GM19468 (cell line): ENCODE measurements around the gene VAX1.
"Not testable (repeated sequence)": the region's sequence is repeated elsewhere in the genome, so short reads cannot be mapped to it uniquely, and the experiment has no call there.

ENCODE experiments used
- ATAC-seq: cut with Tn5 transposase; IDR thresholded peaks from one replicate; pipeline ENCODE4 v1.9.1; 2021; ENCODE audit warnings: mild to moderate bottlenecking, moderate library complexity, moderate number of reproducible peaks; ENCODE audit not compliant: unreplicated experiment; ENCODE audit errors: extremely low read depth

Gene VAX1

DNA sequence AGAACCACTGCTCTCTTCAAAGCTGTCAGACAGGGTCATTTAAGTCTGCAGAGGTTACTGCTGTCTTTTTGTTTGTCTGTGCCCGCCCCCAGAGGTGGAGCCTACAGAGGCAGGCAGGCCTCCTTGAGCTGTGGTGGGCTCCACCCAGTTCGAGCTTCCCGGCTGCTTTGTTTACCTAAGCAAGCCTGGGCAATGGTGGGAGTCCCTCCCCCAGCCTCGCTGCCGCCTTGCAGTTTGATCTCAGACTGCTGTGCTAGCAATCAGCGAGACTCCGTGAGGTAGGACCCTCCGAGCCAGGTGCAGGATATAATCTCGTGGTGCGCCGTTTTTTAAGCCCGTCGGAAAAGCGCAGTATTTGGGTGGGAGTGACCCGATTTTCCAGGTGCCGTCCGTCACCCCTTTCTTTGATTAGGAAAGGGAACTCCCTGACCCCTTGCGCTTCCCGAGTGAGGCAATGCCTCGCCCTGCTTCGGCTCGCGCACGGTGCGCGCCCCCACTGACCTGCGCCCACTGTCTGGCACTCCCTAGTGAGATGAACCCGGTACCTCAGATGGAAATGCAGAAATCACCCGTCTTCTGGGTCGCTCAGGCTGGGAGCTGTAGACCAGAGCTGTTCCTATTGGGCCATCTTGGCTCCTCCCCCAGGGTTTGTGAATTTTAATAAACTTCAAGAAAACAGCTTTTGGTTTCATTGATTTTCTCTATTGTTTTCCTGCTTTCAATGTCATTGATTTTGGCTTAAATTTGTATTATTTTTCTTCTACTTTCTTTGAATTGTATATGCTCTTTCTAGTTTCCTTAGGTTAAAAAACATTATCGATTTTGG lies 53.4 kb downstream of the VAX1 start:
- not testable (repeated sequence) for ATAC-seq
